ENCODE data around the gene NUBP2. TPM values are rescaled to one million over a fixed set of nuclear protein-coding genes. Genes with fewer than 3 reads are reported as not detected.

NUBP2 gene
- total and polyA plus RNA-seq, 4 donors = 28.9 to 80.9 (median 54.1) TPM

DNA sequence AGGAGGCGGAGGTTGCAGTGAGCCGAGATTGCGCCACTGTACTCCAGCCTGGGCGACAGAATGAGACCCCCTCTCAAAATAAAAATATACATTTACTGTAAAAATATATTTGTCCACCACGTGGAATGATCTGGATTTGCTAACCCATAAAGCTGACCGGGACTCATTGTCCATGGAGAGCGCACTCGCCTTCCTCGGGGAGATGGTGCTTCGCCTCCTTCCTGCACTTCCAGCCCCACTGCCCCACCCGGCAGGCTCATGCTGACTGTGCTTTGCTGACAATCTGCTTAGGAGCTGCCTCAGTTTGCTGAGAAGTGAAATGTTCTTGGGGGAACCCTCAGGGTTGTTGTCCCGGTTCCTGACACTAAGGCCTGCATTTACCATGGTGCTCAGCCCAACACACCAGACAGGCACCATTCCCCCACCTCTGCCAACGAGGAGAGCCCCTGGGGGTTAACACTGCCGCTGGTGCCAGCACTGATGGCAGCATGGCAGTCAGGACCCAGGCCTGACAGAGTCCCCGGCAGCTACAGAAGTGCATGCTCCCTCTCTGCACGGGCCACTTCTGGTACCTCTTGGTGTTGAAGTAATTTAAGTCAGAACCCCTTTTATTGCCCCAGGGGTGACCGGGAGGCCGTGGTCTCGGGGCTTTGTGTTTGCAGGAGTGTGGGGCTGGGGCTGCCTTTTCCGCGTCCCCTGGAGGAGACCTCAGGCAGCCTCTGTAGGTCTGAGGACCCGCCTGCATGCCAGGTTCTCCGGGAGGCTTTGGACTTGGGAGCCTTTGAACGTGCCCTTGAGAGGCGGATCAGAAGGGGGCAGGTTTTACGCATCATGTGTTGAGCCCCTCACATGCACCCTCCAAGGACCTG lies 2.5 kb downstream of the NUBP2 start:
- Histone ChIP-seq H3K27me3 (ENCODE audit: control insufficient read depth in 4 of 4, insufficient read depth in 4 of 4, low read length in 3 of 4) (no peaks in the 10 kb centered on the region), H3K27ac (ENCODE audit: low read depth in 1 of 2, low read length in 2 of 2) (no peak overlapping the region), H3K4me1 (ENCODE audit: control insufficient read depth in 4 of 4, insufficient read depth in 4 of 4, low read length in 3 of 4) (peaks cover 11 to 61% (median 40%) of the 10 kb centered on the region in 4 donors), H3K36me3 (ENCODE audit: control insufficient read depth in 4 of 4, insufficient read depth in 3 of 4, low read depth in 1 of 4, low read length in 3 of 4) (peaks cover 0 to 26% (median 5%) of the 10 kb centered on the region in 4 donors), H3K4me3 (ENCODE audit: low read depth in 1 of 3, low read length in 3 of 3) (no peak overlapping the region), H3K9me3 (ENCODE audit: control insufficient read depth in 4 of 4, low read length in 3 of 4) (no peaks in the 10 kb centered on the region), H3K9ac (ENCODE audit: low read depth in 1 of 2, low read length in 2 of 2) (no peak overlapping the region)
- WGBS = 89% methylated on average over 26 of the region's 26 CpGs
- TF ChIP-seq, protein P1, sequence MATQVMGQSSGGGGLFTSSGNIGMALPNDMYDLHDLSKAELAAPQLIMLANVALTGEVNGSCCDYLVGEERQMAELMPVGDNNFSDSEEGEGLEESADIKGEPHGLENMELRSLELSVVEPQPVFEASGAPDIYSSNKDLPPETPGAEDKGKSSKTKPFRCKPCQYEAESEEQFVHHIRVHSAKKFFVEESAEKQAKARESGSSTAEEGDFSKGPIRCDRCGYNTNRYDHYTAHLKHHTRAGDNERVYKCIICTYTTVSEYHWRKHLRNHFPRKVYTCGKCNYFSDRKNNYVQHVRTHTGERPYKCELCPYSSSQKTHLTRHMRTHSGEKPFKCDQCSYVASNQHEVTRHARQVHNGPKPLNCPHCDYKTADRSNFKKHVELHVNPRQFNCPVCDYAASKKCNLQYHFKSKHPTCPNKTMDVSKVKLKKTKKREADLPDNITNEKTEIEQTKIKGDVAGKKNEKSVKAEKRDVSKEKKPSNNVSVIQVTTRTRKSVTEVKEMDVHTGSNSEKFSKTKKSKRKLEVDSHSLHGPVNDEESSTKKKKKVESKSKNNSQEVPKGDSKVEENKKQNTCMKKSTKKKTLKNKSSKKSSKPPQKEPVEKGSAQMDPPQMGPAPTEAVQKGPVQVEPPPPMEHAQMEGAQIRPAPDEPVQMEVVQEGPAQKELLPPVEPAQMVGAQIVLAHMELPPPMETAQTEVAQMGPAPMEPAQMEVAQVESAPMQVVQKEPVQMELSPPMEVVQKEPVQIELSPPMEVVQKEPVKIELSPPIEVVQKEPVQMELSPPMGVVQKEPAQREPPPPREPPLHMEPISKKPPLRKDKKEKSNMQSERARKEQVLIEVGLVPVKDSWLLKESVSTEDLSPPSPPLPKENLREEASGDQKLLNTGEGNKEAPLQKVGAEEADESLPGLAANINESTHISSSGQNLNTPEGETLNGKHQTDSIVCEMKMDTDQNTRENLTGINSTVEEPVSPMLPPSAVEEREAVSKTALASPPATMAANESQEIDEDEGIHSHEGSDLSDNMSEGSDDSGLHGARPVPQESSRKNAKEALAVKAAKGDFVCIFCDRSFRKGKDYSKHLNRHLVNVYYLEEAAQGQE (IDR thresholded peaks at IDR 0.05) = no peak
- TF ChIP-seq, protein P2, sequence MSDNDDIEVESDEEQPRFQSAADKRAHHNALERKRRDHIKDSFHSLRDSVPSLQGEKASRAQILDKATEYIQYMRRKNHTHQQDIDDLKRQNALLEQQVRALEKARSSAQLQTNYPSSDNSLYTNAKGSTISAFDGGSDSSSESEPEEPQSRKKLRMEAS (IDR thresholded peaks at IDR 0.05) = no peak
- TF ChIP-seq RAD21 (IDR thresholded peaks at IDR 0.05) = no peak
- no peak for TF ChIP-seq EGR1 (IDR thresholded peaks at IDR 0.05; ENCODE audit: low read depth in 2 of 2)
- no peak for TF ChIP-seq NR2F2 (IDR thresholded peaks at IDR 0.05)
- DNase-seq (ENCODE audit: low spot score) = no peak

DNA sequence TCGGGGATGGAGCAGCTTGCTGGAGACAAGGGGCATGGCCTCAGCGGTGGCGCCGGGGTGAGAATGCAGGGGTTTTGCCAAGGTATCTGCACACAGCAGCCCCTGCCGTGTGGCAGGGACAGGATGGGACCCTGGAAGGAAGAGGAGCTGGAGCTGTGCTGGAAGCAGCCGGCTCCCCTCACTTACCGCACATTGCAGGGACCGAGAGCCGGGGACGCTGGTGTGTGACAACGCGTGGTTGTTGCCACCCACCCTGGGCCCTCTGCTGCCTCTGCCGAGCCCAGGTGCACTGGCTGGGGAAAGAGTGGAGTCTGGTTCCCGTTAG lies 3.0 kb downstream of the NUBP2 start:
- DNase-seq (ENCODE audit: low spot score) = no peak
- Histone ChIP-seq H3K9me3 (ENCODE audit: control insufficient read depth in 4 of 4, low read length in 3 of 4) (no peaks in the 10 kb centered on the region), H3K4me1 (ENCODE audit: control insufficient read depth in 4 of 4, insufficient read depth in 4 of 4, low read length in 3 of 4) (peaks cover 7 to 61% (median 39%) of the 10 kb centered on the region in 4 donors), H3K27me3 (ENCODE audit: control insufficient read depth in 4 of 4, insufficient read depth in 4 of 4, low read length in 3 of 4) (no peaks in the 10 kb centered on the region), H3K27ac (ENCODE audit: low read depth in 1 of 2, low read length in 2 of 2) (no peak overlapping the region), H3K9ac (ENCODE audit: low read depth in 1 of 2, low read length in 2 of 2) (no peak overlapping the region), H3K4me3 (ENCODE audit: low read depth in 1 of 3, low read length in 3 of 3) (no peak overlapping the region), H3K36me3 (ENCODE audit: control insufficient read depth in 4 of 4, insufficient read depth in 3 of 4, low read depth in 1 of 4, low read length in 3 of 4) (peaks cover 0 to 28% (median 5%) of the 10 kb centered on the region in 4 donors)
- WGBS = 89% methylated on average over 14 of the region's 14 CpGs
- TF ChIP-seq TAF1 (conservative IDR thresholded peaks at IDR 0.05) = no peak
- TF ChIP-seq, protein P3, sequence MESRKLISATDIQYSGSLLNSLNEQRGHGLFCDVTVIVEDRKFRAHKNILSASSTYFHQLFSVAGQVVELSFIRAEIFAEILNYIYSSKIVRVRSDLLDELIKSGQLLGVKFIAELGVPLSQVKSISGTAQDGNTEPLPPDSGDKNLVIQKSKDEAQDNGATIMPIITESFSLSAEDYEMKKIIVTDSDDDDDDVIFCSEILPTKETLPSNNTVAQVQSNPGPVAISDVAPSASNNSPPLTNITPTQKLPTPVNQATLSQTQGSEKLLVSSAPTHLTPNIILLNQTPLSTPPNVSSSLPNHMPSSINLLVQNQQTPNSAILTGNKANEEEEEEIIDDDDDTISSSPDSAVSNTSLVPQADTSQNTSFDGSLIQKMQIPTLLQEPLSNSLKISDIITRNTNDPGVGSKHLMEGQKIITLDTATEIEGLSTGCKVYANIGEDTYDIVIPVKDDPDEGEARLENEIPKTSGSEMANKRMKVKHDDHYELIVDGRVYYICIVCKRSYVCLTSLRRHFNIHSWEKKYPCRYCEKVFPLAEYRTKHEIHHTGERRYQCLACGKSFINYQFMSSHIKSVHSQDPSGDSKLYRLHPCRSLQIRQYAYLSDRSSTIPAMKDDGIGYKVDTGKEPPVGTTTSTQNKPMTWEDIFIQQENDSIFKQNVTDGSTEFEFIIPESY (IDR thresholded peaks at IDR 0.05) = no peak
- no peak for TF ChIP-seq HNF4A (conservative IDR thresholded peaks at IDR 0.05)
- TF ChIP-seq, protein P2 (IDR thresholded peaks at IDR 0.05) = no peak
- TF ChIP-seq EGR1 (IDR thresholded peaks at IDR 0.05; ENCODE audit: low read depth in 2 of 2) = no peak
- no peak for TF ChIP-seq GABPA (IDR thresholded peaks at IDR 0.05 in 1 of 2, conservative IDR thresholded peaks at IDR 0.05 in 1 of 2)
- no peak for TF ChIP-seq RAD21 (IDR thresholded peaks at IDR 0.05)
- no peak for TF ChIP-seq NR2F2 (IDR thresholded peaks at IDR 0.05)
- no peak for TF ChIP-seq SP1 (IDR thresholded peaks at IDR 0.05)
- no peak for TF ChIP-seq JUND (IDR thresholded peaks at IDR 0.05)
- no peak for TF ChIP-seq FOXA2 (IDR thresholded peaks at IDR 0.05)
- TF ChIP-seq FOXA1 (IDR thresholded peaks at IDR 0.05) = no peak

Measured in liver (tissue), 9 donors.